Pulmonary artery endothelial cell (primary cell): ENCODE measurements around the gene HDAC9. TPM values are rescaled to one million over a fixed set of nuclear protein-coding genes. Genes with fewer than 3 reads are reported as not detected.

ENCODE experiments used
- DNase-seq: peaks from one replicate; pipeline ENCODE4 v3.0.0-alpha.2; 2011; ENCODE audit warnings: low read depth, low spot score
- total RNA-seq: library from RNA; depleted of rRNA; stranded (reverse); fragments of >200 nt; gene quantifications from 2 replicates; pipeline ENCODE4 v1.2.3, GENCODE V29; 2014

Gene HDAC9
- total RNA-seq, 1 donor from 2014 or later: 4.7 TPM

GRCh38 chr7:18777314-18777713 is 281.8 kb downstream of the HDAC9 start:
- DNase-seq: no peak

DNA sequence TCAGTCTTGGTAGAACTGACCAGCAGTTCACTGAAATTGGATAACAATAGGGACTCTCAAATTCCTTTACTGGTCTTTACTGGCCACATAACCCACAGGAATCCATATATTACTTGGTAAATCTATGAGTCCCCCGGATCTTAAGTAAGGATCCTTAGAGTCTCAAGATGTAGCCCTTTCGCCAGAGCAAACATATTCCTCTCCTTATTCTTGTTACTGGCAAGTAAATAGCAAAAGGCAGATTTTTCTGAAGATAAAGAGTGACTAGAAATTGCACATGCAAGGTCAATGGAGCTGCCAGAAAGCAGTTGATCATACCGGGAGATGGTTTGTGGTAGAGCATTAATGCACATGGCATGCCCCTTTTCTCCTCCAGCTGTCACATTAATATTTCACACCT is 283.0 kb downstream of the HDAC9 start:
- DNase-seq: no peak

- no peak for DNase-seq
Observed at GRCh38 chr7:18780266-18780665, 284.7 kb downstream of the HDAC9 start.

DNA sequence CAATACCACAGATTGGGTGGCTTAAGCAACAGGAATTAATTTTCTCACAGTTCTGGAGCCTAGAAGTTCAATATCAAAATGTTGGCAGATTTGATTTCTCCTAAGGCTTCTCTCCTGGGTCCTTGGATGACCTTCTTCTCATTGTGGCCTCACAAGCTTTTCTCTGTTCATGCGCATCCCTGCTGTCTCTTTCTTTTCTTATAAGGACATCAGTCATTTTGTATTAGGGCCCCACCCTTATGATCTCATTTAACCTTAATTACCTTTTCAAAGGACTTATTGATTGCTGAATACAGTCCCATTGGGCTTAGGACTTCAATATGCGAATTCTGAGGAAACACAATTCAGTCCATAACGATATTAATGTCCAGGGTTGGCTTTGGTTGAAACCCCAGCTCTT is 285.4 kb downstream of the HDAC9 start:
- DNase-seq: no peak

- DNase-seq: no peak
Observed at GRCh38 chr7:18786196-18786727, 290.7 kb downstream of the HDAC9 start.

GRCh38 chr7:18786796-18787195 is 291.2 kb downstream of the HDAC9 start:
- no peak for DNase-seq

DNA sequence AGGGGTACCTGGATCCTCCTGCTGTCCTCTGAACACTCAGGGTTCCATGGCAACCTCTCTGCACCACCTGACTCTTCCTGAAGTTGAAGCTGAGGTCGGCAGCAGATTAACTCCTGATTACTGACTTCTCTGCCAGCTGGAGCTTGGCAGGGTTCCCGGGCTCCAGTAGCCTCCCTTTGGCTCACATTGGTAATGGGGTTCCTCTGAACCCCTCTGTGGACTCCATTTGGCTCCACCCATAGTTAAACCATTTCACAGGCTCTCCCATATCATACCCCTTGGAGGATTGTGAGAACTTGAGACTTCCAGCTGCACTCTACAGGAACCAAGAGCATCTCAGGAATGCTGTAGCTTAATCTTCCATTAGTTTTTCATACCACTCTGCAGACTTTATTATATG is 292.5 kb downstream of the HDAC9 start:
- DNase-seq: no peak

GRCh38 chr7:18792871-18793595 is 297.5 kb downstream of the HDAC9 start:
- no peak for DNase-seq

- DNase-seq: no peak
Observed at GRCh38 chr7:18796216-18796615, 300.7 kb downstream of the HDAC9 start.

- no peak for DNase-seq
Observed at GRCh38 chr7:18798088-18798906, 302.7 kb downstream of the HDAC9 start.

- no peak for DNase-seq
Observed at GRCh38 chr7:18799899-18800298, 304.4 kb downstream of the HDAC9 start.

DNA sequence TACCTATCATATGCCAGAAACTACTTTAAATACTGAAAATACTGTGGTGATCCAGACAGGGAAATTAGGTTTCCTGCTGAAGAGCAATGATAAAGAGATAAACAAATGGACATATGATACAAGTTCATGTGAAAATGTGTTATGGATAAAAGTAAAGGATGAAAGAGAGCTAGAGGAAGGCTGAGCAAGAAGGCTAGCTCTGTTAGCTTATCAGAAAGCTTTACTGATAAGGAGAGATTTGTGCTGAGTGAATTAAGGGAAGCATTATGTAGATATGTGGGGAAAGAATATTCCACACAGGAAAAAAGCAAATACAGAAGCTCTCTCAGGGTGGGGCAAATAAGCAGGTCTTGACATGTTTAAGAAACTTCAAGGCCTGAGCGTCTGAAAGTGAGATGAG is 308.4 kb downstream of the HDAC9 start:
- no peak for DNase-seq

DNA sequence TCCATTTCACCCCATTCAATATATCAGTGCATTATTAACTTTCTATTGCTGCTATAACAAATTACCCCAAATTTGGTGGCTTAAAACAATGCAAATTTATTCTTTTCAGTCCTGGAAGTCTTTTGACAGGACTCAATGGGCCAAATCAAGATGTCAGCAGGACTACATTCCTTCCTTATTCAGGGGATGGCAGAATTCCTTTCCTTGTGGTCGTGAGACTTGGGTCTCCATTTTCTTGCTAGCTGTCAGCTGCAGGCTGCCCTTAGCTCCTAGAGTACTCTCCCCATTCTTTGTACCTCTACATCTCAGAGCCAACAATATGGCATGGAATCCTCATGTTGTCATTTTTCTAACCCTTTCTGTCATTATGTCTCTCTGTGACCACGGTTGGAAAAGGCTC is 310.6 kb downstream of the HDAC9 start:
- DNase-seq: no peak

- no peak for DNase-seq
Observed at GRCh38 chr7:18808026-18808425, 312.5 kb downstream of the HDAC9 start.

DNA sequence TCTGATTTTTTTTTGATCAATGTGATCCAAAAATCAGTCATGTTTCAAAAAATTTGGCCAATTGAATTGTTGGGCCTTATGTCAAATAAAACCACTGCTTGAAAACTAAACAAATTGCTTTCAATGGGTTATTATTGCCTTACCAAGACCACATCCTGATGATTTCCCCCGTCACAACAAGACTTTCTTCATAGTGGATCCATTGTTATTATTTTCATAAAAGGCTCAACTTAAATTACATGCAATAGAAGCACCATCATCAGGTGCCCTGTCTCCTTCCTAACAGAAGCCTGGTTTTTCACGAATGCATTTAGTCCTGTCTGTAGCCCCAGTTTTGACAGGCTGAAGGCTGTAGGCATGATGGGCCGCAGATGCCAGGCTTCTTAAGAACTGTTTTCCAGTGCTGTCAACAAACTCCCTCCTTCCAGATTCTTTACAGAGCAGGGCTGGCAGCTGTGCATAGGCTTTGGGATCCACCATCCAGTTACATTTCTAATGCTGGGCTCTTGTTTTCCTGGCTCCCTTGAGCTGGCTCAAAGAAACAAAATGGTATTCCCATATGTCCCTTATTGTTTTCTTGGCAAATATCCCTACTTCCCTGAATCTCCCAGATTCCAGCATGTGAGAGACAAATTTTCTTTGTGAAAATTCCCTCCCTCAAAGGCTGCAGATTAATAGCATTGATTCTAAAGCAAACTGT is 319.9 kb downstream of the HDAC9 start:
- DNase-seq: no peak

- DNase-seq: no peak
Observed at GRCh38 chr7:18820981-18821380, 325.4 kb downstream of the HDAC9 start.

- no peak for DNase-seq
Observed at GRCh38 chr7:18821554-18821953, 326.0 kb downstream of the HDAC9 start.

DNA sequence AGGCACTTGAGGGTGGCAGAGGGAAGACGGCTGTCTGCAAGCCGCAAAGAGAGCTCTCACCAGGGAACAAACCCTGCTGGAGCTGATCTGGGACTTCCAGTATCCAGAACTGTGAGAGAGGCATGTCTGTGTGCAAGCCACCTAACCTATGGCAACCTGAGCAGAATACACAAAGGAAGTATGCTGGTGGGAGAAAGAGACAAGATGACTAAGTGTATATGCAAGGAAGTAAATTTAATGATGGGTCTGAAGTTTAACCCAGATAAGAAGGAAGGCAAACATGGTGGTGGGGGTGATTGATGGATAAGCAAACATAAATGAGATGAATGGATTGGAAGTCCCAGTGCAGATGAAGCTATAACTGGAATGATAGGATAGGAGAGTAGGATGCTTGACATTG is 328.6 kb downstream of the HDAC9 start:
- no peak for DNase-seq

DNA sequence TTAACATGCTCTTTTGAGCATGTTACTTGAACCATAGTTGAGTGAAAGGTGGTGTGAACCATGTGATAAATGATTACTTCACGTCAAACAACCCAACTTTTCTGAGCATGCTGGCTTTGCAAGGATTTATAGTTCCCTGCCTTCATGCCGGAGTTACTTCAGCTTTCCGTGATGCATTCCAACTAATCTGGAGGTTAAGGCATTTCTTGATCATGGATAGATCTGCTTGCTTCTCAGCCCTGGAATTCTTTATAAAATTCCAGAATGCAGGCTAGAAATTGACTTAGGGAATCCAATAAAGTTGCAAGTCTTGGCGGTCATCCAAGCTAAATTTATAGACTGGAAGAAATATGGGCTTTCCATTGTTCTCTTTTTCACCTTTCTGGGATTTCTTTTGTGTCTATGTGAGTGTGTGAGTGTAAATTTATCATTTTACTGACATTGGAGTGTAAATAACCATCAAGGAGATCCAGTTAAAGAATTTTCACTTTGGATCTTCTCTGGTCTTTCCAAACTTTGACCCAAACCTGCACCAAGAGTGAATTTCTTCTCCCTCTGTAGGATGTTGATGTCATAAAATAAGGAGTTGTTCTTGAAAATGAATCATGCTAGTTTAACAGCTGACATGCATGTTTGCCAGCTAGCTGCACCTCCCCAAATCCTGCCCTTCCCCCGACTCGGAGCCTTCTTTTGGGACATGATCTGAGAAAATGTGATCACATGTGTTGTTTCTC is 332.9 kb downstream of the HDAC9 start:
- no peak for DNase-seq

- no peak for DNase-seq
Observed at GRCh38 chr7:18828994-18829857, 333.7 kb downstream of the HDAC9 start.
